K562 (cell line): Measurements from ENCODE around the gene ARHGEF33. TPM values are rescaled to one million over a fixed set of nuclear protein-coding genes. Genes with fewer than 3 reads are reported as not detected.

Source experiments
- ATAC-seq: fragments of 200-7000 bp; cut with Tn5 transposase; 3 replicates; pipeline ENCODE4 v1.9.1; 2020; ENCODE audit warnings: moderate library complexity
- BruUV-seq: library from RNA; stranded (reverse); fragments of 400-500 nt; replicated peaks from 2 replicates; lab custom pipeline; 2021; lab: Mats Ljungman, UMichigan
- CTCF ChIA-PET: fragments of 300-600 bp; formaldehyde crosslinking; extraction: SDS; loops from one replicate; lab custom pipeline; 2021; ENCODE audit warnings: low intra/inter-chr PET ratio; lab: Yijun Ruan, JAX
- POLR2A ChIA-PET: fragments of 300-600, 350-650 bp; sonication (Branson Sonifier 250); formaldehyde crosslinking; extraction: SDS; loops from one replicate; lab custom pipeline; 2021; ENCODE audit warnings: antibody characterized with exemption, inconsistent platforms; lab: Yijun Ruan, JAX
- DNase-seq, 4 experiments: peaks; one replicate each; pipeline versions ENCODE4 v3.0.0 to v3.0.0-alpha.2; 2011 to 2018; ENCODE audit warnings: low spot score in 3 of 4, mixed read lengths in 3 of 4; ENCODE audit errors: extremely low read depth in 1 of 4
- FAIRE-seq: peaks from 2 replicates; lab custom pipeline; 2011; peaks lifted over from hg19 to GRCh38; lab: Jason Lieb, UNC
- H2AFZ ChIP-seq: 2 replicates; pipeline ENCODE4 v1.6.0; 2011; ENCODE audit warnings: low read depth, low read length, control low read depth, inconsistent platforms
- H3K27ac ChIP-seq: fragments of 200-600 bp; 3 replicates; pipeline ENCODE4 v1.8.0; 2011; ENCODE audit warnings: low read depth, mild to moderate bottlenecking, control low read depth, inconsistent platforms, low read length, moderate library complexity, mixed read lengths; ENCODE audit errors: extremely low read depth
- H3K27me3 ChIP-seq, 2 experiments: fragments of 300-600 bp in 1 of 2; 2 replicates in 1 of 2; 3 replicates in 1 of 2; pipeline versions ENCODE4 v1.6.0 to v1.8.0; 2011; ENCODE audit warnings: inconsistent platforms in 2 of 2, low read length in 2 of 2, mild to moderate bottlenecking in 1 of 2, mixed read lengths in 1 of 2, moderate library complexity in 1 of 2; ENCODE audit not compliant: control insufficient read depth in 2 of 2, insufficient read depth in 2 of 2
- H3K36me3 ChIP-seq: fragments of 300-600 bp; 3 replicates; pipeline ENCODE4 v1.8.0; 2011; ENCODE audit warnings: mild to moderate bottlenecking, low read length, inconsistent platforms; ENCODE audit not compliant: control insufficient read depth, insufficient read depth
- H3K4me1 ChIP-seq, 2 experiments: fragments of 200-600 bp in 1 of 2; replicated peaks in 1 of 2; 2 replicates in 1 of 2; 3 replicates in 1 of 2; pipeline versions ENCODE4 v1.5.1 to v1.8.0; 2011; ENCODE audit warnings: inconsistent platforms in 2 of 2, low read length in 2 of 2, mild to moderate bottlenecking in 1 of 2, mixed read lengths in 1 of 2, moderate library complexity in 1 of 2; ENCODE audit not compliant: control insufficient read depth in 2 of 2, insufficient read depth in 2 of 2
- H3K4me2 ChIP-seq: 2 replicates; pipeline ENCODE4 v1.6.1; 2011; ENCODE audit warnings: low read length, control low read depth, inconsistent platforms, mixed read lengths; ENCODE audit not compliant: insufficient read depth
- H3K4me3 ChIP-seq: fragments of 200-600 bp; sonication (generic), shearing (Covaris generic); 2 replicates; pipeline ENCODE4 v1.5.1; 2016; ENCODE audit warnings: control low read depth, inconsistent platforms
- H3K79me2 ChIP-seq: fragments of 200-600 bp; 3 replicates; pipeline ENCODE4 v1.8.0; 2011; ENCODE audit warnings: low read length, inconsistent platforms; ENCODE audit not compliant: control insufficient read depth, insufficient read depth
- H3K9ac ChIP-seq, 2 experiments: 2 replicates each; pipeline versions ENCODE4 v1.6.0 to v1.6.1; 2011; ENCODE audit warnings: low read depth in 2 of 2, low read length in 2 of 2, control low read depth in 1 of 2, inconsistent platforms in 1 of 2, mild to moderate bottlenecking in 1 of 2, mixed read lengths in 1 of 2; ENCODE audit not compliant: insufficient read depth in 1 of 2
- H3K9me1 ChIP-seq: one replicate; pipeline ENCODE4 v1.6.0; 2011; ENCODE audit warnings: inconsistent platforms, mild to moderate bottlenecking, low read length, moderate library complexity; ENCODE audit not compliant: control insufficient read depth, insufficient read depth
- H3K9me3 ChIP-seq: replicated peaks from 2 replicates; pipeline ENCODE4 v1.5.1; 2011; ENCODE audit warnings: low read depth, low read length, inconsistent platforms; ENCODE audit not compliant: control insufficient read depth, insufficient read depth
- H4K20me1 ChIP-seq: replicated peaks from 2 replicates; pipeline ENCODE4 v1.6.1; 2011; ENCODE audit warnings: low read length, inconsistent platforms, mixed read lengths; ENCODE audit not compliant: control insufficient read depth, insufficient read depth
- BRCA1 ChIP-seq, 2 experiments: fragments of 450-650 bp in 1 of 2; sonication (generic) in 1 of 2; formaldehyde crosslinking in 1 of 2; IDR thresholded peaks; 2 replicates each; pipeline versions ENCODE4 v1.5.0 to v1.6.1; 2017 to 2020; ENCODE audit warnings: mild to moderate bottlenecking in 1 of 2, missing genetic modification reagents in 1 of 2
- BRF1 ChIP-seq: IDR thresholded peaks from 3 replicates; pipeline ENCODE4 v1.6.1; 2011; ENCODE audit warnings: borderline replicate concordance, mild to moderate bottlenecking; ENCODE audit not compliant: insufficient read length; ENCODE audit errors: extremely low read depth
- CREBBP ChIP-seq: IDR thresholded peaks from one replicate; pipeline ENCODE4 v1.6.1; 2012; ENCODE audit warnings: low read depth, mild to moderate bottlenecking, control low read depth, inconsistent platforms, low read length
- EZH2 ChIP-seq: IDR thresholded peaks from 2 replicates; pipeline ENCODE4 v1.6.1; 2012; ENCODE audit warnings: low read depth, mild to moderate bottlenecking, inconsistent platforms, low read length, borderline replicate concordance
- MBD1 ChIP-seq: fragments of 250-450 bp; sonication (Bioruptor Pico); IDR thresholded peaks from 2 replicates; pipeline ENCODE4 v1.8.0; 2022; ENCODE audit warnings: inconsistent platforms
- TRIM28 ChIP-seq: fragments of 450-650 bp; IDR thresholded peaks from 2 replicates; pipeline ENCODE4 v1.6.1; 2017
- ZBTB40 ChIP-seq, 2 experiments: fragments of 450-650 bp in 1 of 2; sonication (generic) in 1 of 2; formaldehyde crosslinking in 1 of 2; IDR thresholded peaks; 2 replicates each; pipeline versions ENCODE4 v1.7.1 to v1.9.0; 2016 to 2022; ENCODE audit warnings: inconsistent platforms in 1 of 2, mild to moderate bottlenecking in 1 of 2, missing genetic modification reagents in 1 of 2
- ZNF146 ChIP-seq: IDR thresholded peaks from one replicate; pipeline ENCODE4 v1.6.1; 2018; ENCODE audit warnings: missing compliant biosample characterization; ENCODE audit not compliant: unreplicated experiment
- ZNF175 ChIP-seq: fragments of 200-800 bp; sonication (Bioruptor generic); IDR thresholded peaks from 2 replicates; pipeline ENCODE4 v1.6.1; 2016; ENCODE audit warnings: low read depth, mild to moderate bottlenecking, missing genetic modification characterization, missing compliant biosample characterization
- WGBS: fragments of 100-300 bp; shearing (Covaris generic); methylation state at CpG from one replicate; pipeline ENCODE4 v1.1.6; 2016; ENCODE audit warnings: low coverage, mixed read lengths; ENCODE audit not compliant: insufficient coverage; ENCODE audit errors: missing lambda C conversion rate; 5-methylcytosine and 5-hydroxymethylcytosine counted together
- in situ Hi-C: fragments of 300-500 bp; cut with MboI; formaldehyde crosslinking; loops from 4 replicates; pipeline ENCODE4 v1.15.0; 2018; ENCODE audit warnings: inconsistent platforms, mixed read lengths
- intact Hi-C: fragments of 100-400 bp; cut with micrococcal nuclease; formaldehyde crosslinking; loops from 2 replicates; pipeline ENCODE4 v1.14.2; 2022
- polyA plus RNA-seq, 8 experiments: library from polyadenylated mRNA; depleted of rRNA in 4 of 8; stranded (reverse) in 5 of 8; unstranded in 3 of 8; fragments of >200 nt; fragmentation: Nextera tagmentation in 2 of 8; fragmentation: Illumina TruSeq in 1 of 8; extraction: Ambion mirVana in 2 of 8; extraction: Trizol in 1 of 8; gene quantifications; 2 replicates each; pipeline versions ENCODE4 v1.2.1 to v1.2.3, GENCODE V29; 2011 to 2014; ENCODE audit warnings: inconsistent platforms in 1 of 8, missing spikeins in 1 of 8
- total RNA-seq, 7 experiments: library from RNA; depleted of rRNA in 6 of 7; stranded (reverse); fragments of >200 nt in 6 of 7; fragmentation: Illumina TruSeq in 2 of 7; extraction: Trizol in 2 of 7; gene quantifications; 2 replicates each; pipeline versions ENCODE4 v1.2.1 to v1.2.3, GENCODE V29; 2011 to 2021; ENCODE audit warnings: low replicate concordance in 1 of 7
- TF ChIP-seq, protein P1 (sequence below): fragments of 450-650 bp; IDR thresholded peaks from 2 replicates; pipeline ENCODE4 v1.6.1; 2017; ENCODE audit warnings: mild to moderate bottlenecking, moderate library complexity

The ARHGEF33 gene
- total and polyA plus RNA-seq, 9 of the 15 experiments (the other 6 are each of a cell fraction or from before 2014, with no cell fraction given), result 0.01 to 0.08 (median 0.03) TPM; not detected in 5

- H3K27me3 ChIP-seq, result peaks cover 4 to 6% of the 10 kb centered on the region in 2 experiments; a peak in 3 of 5 replicates
- no peaks in the 10 kb centered on the region for H4K20me1 ChIP-seq
- no peak overlapping the region for H2AFZ ChIP-seq
- DNase-seq (no peak), FAIRE-seq (no peak), ATAC-seq (no peak)
- no peaks in the 10 kb centered on the region for H3K4me1 ChIP-seq
- no TSS peak for BruUV-seq
- no peaks in the 10 kb centered on the region for H3K36me3 ChIP-seq
- no peaks in the 10 kb centered on the region for H3K9me1 ChIP-seq
- in situ Hi-C loops (no loop called here), intact Hi-C loops (no loop called here)
- H3K9me3 ChIP-seq, result no peaks in the 10 kb centered on the region
- no peak overlapping the region for H3K4me2 ChIP-seq
- no peak overlapping the region for H3K27ac ChIP-seq
- ChIA-PET CTCF (no interaction called here), POLR2A (interaction anchor here (0.6 to 1.1 kb wide), 2 partner anchors 8 to 261 kb away, joined by 3 read pairs; no protein-coding TSS in a partner anchor)
- H3K79me2 ChIP-seq, result no peaks in the 10 kb centered on the region
- no peak overlapping the region for H3K4me3 ChIP-seq
- no peak overlapping the region for H3K9ac ChIP-seq
- WGBS, result 52% methylated on average over 6 of the region's 6 CpGs
- TF ChIP-seq, protein P1, sequence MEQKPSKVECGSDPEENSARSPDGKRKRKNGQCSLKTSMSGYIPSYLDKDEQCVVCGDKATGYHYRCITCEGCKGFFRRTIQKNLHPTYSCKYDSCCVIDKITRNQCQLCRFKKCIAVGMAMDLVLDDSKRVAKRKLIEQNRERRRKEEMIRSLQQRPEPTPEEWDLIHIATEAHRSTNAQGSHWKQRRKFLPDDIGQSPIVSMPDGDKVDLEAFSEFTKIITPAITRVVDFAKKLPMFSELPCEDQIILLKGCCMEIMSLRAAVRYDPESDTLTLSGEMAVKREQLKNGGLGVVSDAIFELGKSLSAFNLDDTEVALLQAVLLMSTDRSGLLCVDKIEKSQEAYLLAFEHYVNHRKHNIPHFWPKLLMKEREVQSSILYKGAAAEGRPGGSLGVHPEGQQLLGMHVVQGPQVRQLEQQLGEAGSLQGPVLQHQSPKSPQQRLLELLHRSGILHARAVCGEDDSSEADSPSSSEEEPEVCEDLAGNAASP, result no peak
- no peak for TF ChIP-seq ZBTB40 (IDR thresholded peaks at IDR 0.05)
- no peak for TF ChIP-seq ZBTB40 (CRISPR knock-in tag; IDR thresholded peaks at IDR 0.05)
- no peak for TF ChIP-seq EZH2
- no peak for TF ChIP-seq BRF1
- TF ChIP-seq ZNF146 (CRISPR knock-in tag), result no peak
- TF ChIP-seq ZNF175 (CRISPR knock-in tag), result no peak
- no peak for TF ChIP-seq CREBBP
- no peak for TF ChIP-seq MBD1 (CRISPR knock-in tag)
- TF ChIP-seq BRCA1 (IDR thresholded peaks at IDR 0.05), result no peak
- TF ChIP-seq BRCA1 (CRISPR knock-in tag; IDR thresholded peaks at IDR 0.05), result no peak
- no peak for TF ChIP-seq TRIM28
Measured at GRCh38 chr2:38975042-38975441, 85.4 kb downstream of the ARHGEF33 start.
